GM18907 (cell line): ENCODE results near the gene ZBTB45.
"Not testable (repeated sequence)": the region's sequence is repeated elsewhere in the genome, so short reads cannot be mapped to it uniquely, and the experiment has no call there.

ENCODE experiments used
- ATAC-seq: cut with Tn5 transposase; IDR thresholded peaks from one replicate; pipeline ENCODE4 v1.9.1; 2021; ENCODE audit warnings: mild to moderate bottlenecking, moderate library complexity; ENCODE audit not compliant: unreplicated experiment

ZBTB45 gene

DNA sequence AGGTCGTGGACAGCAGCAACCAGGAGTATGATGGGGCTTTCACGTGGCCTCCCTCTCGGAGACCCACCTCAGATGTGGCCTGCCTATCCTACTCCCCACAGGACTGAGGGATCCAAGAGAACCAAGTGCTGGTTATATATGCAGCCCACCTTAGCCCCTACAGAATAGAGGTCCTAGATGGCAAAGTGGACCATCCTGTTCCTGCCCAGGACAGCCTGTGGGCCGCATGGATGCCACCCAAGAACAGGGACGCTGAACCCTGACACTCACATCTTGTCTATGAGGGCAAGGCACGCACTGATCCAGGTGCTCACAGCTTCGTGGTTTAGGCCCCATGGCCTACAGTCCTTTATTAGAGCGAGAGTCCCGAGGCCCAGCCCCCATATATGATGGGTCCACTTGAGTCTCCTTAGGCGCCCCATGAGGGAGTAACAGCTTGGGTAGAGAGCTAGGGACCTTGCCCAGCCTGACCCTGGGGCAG lies 6.4 kb downstream of the ZBTB45 start:
- ATAC-seq, result no peak

DNA sequence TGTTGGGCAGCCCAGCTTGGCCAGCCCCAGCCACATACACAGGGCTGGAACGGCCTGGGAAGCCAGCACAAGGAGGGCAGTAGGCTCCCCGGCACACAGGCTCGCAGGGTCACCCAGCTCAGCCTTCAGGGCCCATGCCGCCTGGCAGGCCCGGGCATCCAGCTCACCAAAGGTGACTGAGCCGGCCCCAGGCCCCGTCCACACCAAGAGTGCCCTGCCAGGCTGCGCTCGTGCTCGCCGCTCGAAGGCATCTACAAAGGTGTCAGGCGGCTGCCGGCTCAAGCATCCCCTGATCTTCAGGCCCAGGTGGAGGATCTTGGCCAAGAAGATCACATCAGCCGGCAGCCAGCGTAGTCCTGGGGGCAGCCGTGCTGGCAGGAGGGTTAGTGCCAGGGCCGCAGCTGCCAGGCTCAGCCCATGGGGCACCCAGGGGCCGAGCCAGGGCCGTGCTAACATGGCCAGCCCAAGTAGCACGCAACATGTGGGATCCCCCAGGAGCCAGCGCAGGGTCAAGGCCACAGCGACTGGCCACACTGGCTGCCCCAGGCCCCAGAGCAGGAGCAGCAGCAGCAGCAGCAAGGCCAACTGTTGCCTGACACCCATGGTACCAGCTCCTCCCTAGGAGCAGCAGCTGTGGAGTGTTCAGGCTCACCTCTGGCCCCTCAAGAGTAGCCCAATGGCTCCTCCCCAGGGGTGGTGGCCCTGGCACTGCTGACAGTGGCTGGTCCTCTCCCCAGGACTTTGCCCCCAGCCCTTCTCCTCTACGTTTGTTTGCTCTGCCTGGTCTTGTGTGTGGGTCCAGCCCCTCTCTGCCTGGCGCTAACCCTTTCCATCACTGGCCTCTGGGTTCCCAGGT lies 8.0 kb downstream of the ZBTB45 start, which contains the start of gene SLC27A5:
SLC27A5 (minus strand) TSS at position 640 of the 856 bp plus-strand sequence; CDS start at position 603, 37 bp downstream.
- no peak for ATAC-seq

DNA sequence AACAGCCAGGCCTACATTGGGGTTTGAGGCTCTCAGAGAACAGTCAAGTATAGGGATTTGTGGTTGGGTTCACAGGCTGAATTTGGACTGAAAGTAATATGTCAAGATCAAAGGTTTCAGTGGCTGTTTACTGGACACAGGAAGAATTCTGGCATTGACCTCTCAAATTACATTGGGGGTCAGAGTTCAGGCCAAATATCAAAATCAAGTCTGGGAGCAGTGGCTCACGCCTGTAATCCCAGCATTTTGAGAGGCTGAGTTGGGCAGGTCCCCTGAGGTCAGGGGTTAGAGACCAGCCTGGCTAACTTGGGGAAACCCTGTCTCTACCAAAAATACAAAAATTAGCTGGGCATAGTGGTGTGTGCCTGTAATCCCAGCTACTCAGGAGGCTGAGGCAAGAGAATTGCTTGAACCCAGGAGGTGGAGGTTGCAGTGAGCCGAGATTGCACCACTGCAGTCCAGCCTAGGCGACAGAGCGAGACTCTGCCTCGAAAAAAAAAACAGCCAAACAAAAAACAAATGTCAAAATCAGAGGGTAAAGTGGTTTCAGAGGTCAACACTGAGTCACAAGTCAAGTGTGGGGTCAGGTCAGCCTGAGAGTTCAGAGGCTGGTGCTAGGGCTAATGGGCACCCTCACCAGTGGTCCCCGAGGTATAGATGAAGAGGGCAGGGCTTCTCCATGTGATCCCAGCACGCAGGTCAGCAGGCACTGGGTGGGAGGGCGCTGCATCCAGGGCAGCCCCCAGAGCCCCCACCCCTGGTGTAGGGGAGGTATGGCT lies 9.3 kb downstream of the ZBTB45 start:
- no peak for ATAC-seq

DNA sequence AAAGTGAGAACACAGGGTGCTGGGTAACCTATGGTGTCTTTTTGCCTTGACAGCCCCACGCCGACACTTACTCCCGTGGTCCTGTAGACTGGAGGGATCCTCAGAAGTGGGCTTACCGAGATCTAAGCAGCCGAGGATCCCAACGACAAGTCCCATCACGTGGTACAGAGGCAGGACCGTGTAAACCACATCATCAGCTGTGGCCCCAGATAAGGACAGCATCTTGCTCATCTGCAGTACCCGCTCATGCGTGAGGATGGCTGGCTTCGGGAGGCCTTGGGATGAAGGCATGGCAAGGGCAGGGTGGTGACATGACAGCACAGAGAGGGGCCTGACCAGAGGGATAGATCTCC lies 9.9 kb downstream of the ZBTB45 start:
- no peak for ATAC-seq

DNA sequence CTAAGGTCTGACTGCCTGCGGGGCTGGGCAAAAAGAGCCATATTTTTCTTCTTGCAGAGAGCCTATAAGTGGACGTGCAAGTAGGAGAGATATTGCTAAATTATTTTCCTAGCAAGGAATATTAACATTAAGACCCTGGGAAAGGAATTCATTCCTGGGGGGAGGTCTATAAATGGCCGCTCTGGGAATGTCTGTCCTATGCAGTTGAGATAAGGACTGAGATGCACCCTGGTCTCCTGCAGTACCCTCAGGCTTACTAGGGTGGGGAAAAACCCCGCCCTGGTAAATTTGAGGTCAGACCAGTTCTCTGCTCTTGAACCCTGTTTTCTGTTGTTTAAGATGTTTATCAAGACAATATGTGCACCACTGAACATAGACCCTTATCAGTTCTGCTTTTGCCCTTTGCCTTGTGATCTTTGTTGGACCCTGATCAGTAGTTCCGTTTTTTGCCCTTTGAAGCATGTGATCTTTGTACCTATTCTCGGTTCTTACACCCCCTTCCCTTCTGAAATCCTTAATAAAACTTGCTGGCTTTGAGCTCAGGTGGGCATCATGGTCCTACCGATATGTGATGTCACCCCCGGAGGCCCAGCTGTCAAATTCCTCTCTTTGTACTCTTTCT lies 11.9 kb downstream of the ZBTB45 start:
- ATAC-seq, result not testable (repeated sequence)

DNA sequence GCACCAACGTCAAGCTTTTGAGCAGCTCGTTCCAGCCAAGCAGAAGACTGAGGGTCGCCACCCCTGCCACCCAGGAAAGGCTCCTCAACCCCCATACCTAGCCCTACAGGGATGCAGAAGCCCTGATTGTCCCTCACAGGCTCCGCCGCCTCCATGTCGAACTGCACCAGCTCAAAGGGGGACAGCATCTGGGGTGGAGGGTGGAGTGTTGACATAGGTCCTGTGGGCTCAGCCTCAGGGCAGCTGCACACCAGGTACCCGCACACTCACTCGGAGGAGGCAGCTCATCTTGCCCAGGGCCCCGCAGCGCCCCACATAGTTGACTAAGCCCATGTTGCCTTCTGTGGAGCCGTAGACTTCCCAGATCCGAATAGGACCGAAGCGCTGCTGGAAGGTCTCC lies 19.4 kb downstream of the ZBTB45 start:
- no peak for ATAC-seq

DNA sequence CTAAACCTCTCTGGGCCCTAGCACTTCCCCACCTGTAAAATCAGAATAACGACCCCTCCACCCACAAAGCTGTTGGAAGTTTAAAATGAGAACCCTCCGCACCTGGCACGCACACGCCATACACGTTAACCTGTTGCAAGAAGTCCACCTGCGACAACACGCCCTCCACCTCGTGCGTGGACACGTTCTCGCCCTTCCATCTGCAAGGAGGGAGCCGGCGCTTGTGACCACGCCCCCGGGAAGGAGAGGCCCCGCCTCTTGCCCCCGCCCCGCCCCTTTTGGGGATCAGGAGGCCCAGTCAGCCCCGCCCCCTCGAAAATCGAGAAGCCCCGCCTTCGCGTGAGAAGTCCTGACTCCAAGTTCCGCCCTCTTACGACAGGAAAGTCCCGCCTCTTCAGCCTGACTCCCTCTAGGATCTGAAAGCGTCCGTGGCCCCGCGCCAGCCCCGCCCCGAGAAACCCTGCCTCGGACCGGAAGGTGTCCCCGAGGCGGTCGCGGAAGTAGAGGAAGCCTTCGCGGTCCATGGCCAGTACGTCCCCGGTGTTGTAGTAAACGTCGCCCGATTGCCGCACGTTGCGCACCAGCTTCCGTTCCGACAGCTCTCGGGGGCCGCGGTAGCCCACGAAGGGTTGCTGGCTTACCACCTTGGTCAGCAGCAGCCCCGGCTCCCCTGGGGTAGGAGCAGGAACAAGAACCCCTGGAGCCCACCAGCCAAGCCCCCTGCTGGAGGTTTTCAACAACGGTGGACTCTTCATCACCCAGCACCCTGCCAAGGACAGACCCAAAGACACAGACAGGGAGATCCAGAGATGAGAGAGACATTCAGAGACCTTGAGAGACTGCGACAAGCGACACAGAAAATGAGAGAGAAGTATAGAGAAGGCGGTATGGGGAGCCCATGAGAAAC lies 20.3 kb downstream of the ZBTB45 start:
- ATAC-seq, result peak; percentile 90

DNA sequence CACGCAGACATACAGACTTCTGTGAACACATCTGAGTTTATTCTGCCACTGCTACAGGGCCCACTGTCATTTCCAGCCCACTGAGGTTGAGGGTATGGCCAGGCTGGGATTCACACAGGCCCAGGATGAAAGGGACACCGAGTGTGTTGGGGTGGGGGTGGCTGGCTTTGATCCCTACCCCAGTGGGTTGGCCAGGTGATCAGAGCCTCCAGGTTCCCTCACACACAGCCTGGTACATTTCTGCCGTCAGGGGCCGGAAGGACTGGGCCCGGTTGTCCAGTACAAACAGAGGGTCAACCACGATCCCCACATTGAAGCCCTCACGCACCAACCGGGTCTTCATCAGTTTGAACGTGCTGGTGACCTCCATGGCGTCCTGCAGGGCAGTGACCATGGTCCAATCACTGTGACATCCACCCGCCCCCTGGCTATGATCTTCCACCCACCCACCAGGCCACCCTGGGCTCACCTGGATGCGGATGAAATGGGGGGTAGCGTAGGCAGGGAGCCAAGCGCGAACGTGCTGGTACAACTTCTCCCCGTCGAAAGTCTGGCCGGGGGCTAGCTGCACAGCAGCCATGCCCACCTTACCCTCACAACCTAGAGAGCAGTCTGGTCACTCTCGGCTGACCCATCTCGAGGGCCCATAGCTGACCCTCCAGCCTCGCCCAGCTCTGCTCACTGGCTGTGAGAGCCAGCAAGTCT lies 21.1 kb downstream of the ZBTB45 start:
- peak; percentile 12 for ATAC-seq

DNA sequence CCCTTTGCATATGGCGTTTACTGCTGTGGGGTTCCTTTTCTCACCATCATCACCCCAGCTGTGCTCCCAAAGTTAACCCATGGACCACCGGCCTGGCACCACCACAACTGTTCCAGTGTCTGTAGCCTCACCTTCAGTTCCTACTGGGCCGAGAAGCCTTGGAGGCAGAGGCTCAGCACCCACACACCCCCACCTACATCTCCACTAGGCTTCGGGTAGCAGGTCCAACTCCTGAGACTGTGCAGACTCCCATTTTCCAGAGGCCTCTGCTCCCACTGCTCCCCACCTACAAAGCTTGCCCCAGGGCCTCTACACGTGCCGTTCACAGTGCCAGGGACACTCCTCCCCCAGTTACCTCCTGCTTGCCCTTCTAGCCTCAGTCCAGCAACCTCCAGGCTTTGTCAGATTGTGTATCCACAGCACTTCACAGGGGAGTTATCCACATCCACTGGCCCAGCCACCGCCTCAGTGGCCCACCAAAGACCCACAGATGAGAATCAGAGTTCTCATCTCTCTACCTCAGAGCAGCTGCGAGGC lies 21.9 kb downstream of the ZBTB45 start:
- no peak for ATAC-seq

DNA sequence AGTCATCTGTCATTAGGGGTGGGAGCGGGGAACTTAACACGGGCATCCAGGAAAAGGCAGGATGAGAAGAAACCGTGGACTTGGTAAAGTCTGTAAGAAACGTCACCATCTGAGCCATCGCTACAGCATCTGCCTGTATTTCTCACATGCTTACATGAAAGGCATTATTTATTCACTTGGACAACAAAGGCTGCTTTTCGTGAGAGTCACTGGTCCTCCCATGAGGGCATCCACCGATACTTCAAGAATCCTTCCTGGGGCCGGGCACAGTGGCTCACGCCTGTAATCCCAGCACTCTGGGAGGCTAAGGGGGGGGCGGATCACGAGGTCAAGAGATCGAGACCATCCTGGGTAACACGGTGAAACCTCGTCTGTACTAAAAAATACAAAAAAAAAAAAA lies 27.3 kb downstream of the ZBTB45 start:
- ATAC-seq, result no peak

DNA sequence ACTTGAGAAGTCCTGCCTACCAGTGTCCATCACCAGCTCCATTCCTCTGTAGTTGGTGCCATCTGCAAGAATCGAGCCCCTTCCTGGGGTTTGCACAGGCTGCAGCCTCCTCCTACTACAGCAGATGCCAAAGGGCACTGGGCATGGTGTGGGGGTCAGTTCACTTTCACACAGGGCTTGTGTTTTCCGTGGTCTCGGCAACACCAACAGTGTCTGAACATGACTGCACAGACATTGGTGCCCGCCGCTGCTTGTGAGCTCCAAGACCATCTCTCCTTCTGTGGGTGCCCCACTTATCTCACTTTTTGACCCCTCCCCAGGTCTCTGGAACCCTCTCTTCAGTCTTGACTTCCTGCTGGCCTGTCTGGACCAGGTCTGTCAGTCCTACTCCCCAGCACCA lies 28.2 kb downstream of the ZBTB45 start:
- no peak for ATAC-seq

DNA sequence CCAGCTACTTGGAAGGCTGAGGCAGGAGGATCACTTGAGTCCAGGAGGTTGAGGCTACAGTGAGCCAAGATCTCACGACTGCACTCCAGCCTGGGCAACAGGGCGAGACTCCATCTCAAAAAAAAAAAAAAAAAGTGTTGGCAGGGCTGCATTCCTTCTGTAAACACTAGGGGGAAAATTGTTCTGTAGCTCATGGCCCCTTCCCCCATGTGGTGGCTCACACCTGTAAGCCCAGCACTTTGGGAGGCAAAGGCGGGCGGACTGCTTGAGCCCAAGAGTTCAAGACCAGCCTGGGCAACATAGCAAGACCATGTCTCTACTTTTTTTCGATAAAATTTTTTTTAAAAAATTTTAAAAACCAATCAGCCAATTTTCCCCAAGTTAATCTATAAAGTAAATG lies 35.3 kb downstream of the ZBTB45 start:
- not testable (repeated sequence) for ATAC-seq

DNA sequence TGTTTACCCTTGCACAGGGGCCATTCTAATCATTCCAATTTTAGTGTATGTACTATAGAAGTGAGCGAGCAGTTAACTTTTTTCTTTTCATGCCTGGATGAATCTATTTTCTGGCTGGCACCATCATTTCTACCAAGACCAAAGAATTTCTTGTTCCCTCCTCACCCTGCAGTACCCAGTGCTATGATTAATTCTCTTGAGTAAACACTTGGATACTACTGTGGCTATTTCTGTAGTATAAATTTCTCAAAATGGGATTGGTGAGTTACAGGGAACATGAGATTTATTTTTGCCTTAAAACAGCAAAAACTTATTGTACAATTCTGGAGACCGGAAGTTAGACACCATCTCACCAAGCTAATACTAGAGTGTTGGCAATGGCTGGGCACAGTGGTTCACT lies 35.8 kb downstream of the ZBTB45 start:
- ATAC-seq, result no peak

DNA sequence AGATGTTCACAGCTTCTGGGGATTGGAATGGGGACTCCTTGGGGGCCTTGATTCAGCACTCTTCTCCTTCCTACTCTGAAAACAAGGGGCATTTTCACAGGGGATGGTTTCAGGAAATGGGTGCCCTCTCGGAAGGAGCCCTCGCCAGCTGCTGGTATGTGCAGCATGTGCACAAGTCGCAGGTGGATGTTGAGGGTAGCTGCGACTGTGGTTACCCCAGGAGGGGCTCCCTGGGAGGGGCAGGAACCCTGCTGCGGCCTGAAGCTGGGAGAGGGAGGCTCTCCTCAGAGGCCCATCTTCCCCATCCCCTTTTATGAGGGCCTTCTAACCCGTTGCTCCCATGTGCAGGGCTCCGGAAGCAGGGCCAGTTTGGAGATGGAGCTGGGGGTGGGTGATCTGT lies 37.2 kb downstream of the ZBTB45 start:
- ATAC-seq, result no peak

DNA sequence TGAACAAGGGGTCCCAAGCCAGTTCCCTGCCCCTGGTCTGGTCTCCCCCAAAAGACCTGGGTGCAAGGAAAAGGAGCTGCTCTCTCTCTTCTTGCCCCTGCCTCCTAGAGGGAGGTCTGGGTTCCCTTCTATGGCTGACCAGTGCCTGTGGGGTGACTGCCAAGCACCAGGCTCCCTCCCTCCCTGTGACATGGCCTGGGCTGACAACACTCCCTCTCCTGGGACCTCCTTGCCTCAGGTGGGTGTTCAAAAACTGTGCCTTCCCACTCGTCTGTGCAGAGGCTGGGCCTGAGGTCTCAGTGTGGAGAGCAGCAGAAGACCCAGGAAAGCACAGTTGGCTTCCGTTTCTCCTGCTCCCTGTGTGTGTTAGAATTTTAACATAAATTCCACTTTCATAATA lies 38.8 kb downstream of the ZBTB45 start:
- ATAC-seq, result no peak

DNA sequence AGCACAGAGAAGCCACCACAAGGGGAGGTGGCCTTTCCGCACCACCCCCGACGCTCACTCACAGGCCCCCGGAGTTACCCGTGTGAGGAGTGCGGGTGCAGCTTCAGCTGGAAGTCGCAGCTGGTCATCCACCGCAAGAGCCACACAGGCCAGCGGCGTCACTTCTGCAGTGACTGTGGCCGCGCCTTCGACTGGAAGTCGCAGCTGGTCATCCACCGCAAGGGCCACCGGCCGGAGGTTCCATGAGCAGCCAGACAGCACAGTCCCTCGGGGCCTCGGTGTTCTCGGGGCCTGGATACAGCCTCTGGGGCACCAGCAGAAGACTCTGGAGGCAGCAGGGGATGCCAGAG lies 39.2 kb downstream of the ZBTB45 start:
- no peak for ATAC-seq

DNA sequence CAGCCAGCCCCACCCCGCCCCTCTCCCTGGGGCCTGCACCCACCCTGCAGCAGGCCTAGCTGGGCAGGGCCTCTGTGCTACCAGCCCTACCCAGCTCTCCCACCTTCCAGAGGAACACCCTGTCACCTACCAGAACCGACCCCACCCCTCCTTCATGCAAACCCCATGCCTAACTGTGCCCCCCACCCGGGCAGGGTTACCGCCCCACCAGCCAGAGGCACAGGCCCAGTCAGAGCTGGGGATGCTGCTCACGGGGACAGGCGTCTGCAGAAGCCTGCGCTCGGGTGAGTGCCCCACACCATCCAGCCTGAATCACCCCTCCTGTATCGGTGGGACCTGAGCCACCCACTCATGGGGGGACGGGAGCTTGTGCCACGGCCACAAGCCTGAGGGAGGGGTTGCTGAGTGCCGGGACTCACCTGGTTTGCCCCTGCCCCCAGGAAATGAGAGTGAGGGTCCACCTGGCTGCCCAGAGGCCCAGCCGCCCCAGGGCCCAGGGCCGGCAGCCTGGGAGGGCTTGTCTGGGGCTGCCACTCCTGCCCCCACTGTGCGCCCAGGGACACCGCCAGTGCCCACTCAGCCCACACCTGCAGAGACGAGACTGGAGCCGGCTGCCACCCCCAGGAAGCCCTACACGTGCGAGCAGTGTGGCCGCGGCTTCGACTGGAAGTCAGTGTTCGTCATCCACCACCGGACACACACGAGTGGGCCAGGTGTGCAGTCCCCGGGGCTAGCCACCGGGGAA lies 39.7 kb downstream of the ZBTB45 start:
- ATAC-seq, result no peak

DNA sequence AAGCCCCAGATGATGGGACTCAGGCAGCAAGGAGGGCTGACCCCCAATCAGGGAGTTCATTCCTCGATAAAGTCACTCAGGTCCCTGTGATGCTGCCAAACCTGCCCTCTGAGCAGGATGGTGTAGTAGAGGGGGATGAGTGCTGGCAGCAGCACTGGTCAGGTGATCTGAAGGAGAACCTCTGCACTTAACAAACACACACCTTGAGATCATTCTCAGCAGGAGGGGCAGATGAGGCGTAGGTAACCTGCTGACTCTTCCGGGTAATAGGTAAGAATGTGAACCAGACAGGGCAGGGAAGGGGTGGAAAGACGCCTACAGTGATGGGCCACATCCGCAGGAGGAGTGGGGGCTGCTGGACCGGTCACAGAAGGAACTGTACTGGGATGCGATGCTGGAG lies 40.3 kb downstream of the ZBTB45 start:
- no peak for ATAC-seq

DNA sequence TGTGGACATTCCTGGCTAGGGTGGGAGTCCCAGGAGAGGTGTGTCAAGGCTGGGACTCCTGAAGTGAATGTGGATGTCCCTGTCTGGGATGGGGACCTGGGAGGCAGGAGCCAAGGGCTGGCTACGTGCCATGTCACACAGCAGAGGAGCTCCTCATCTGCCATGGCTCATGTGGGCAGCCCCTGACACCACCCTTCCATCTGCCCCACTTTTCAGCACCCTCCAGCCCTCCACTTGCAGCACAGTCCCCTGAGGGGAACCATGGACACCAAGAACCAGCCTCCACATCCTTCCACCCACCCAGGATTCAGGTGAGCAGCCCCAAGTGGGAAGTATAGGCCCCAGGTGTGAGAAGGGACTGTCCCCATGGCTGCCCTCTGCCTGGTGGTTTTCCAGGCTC lies 41.7 kb downstream of the ZBTB45 start:
- no peak for ATAC-seq
